K562 (cell line): ENCODE measurements around the gene AJM1. TPM values are rescaled to one million over a fixed set of nuclear protein-coding genes. Genes with fewer than 3 reads are reported as not detected.

Source experiments
- POLR2A ChIP-seq: fragments of 450-650 bp; conservative IDR thresholded peaks from 2 replicates; pipeline ENCODE4 v1.6.1; 2016
- THRA ChIP-seq: fragments of 450-650 bp; IDR thresholded peaks from 2 replicates; pipeline ENCODE4 v1.6.1; 2017; ENCODE audit warnings: mild to moderate bottlenecking, moderate library complexity
- ZBTB1 ChIP-seq: sonication (generic); formaldehyde crosslinking; IDR thresholded peaks from 2 replicates; pipeline ENCODE4 v1.8.1; 2023; ENCODE audit warnings: missing genetic modification reagents, low read depth, mild to moderate bottlenecking, borderline replicate concordance
- ZNF23 ChIP-seq: fragments of 250-450 bp; sonication (Bioruptor Pico); IDR thresholded peaks from 2 replicates; pipeline ENCODE4 v1.4.0; 2020; ENCODE audit warnings: mild to moderate bottlenecking
- polyA plus RNA-seq, 8 experiments: library from polyadenylated mRNA; depleted of rRNA in 4 of 8; stranded (reverse) in 5 of 8; unstranded in 3 of 8; fragments of >200 nt; fragmentation: Nextera tagmentation in 2 of 8; fragmentation: Illumina TruSeq in 1 of 8; extraction: Ambion mirVana in 2 of 8; extraction: Trizol in 1 of 8; gene quantifications; 2 replicates each; pipeline versions ENCODE4 v1.2.1 to v1.2.3, GENCODE V29; 2011 to 2014; ENCODE audit warnings: inconsistent platforms in 1 of 8, missing spikeins in 1 of 8
- total RNA-seq, 7 experiments: library from RNA; depleted of rRNA in 6 of 7; stranded (reverse); fragments of >200 nt in 6 of 7; fragmentation: Illumina TruSeq in 2 of 7; extraction: Trizol in 2 of 7; gene quantifications; 2 replicates each; pipeline versions ENCODE4 v1.2.1 to v1.2.3, GENCODE V29; 2011 to 2021; ENCODE audit warnings: low replicate concordance in 1 of 7
- TF ChIP-seq, protein P1 (sequence below), 2 experiments: fragments of 150-350 bp in 1 of 2; IDR thresholded peaks; 2 replicates each; pipeline ENCODE4 v1.6.1; 2012 to 2016; ENCODE audit warnings: low read depth in 2 of 2, low read length in 2 of 2, mild to moderate bottlenecking in 1 of 2, moderate library complexity in 1 of 2

The AJM1 gene
- total and polyA plus RNA-seq, 9 of the 15 experiments (the other 6 are each of a cell fraction or from before 2014, with no cell fraction given) = 0.01 to 3.7 (median 0.65) TPM; not detected in 1

GRCh38 chr9:136829412-136829811 is 12.9 kb upstream of the AJM1 start (continued):
- TF ChIP-seq, protein P1, sequence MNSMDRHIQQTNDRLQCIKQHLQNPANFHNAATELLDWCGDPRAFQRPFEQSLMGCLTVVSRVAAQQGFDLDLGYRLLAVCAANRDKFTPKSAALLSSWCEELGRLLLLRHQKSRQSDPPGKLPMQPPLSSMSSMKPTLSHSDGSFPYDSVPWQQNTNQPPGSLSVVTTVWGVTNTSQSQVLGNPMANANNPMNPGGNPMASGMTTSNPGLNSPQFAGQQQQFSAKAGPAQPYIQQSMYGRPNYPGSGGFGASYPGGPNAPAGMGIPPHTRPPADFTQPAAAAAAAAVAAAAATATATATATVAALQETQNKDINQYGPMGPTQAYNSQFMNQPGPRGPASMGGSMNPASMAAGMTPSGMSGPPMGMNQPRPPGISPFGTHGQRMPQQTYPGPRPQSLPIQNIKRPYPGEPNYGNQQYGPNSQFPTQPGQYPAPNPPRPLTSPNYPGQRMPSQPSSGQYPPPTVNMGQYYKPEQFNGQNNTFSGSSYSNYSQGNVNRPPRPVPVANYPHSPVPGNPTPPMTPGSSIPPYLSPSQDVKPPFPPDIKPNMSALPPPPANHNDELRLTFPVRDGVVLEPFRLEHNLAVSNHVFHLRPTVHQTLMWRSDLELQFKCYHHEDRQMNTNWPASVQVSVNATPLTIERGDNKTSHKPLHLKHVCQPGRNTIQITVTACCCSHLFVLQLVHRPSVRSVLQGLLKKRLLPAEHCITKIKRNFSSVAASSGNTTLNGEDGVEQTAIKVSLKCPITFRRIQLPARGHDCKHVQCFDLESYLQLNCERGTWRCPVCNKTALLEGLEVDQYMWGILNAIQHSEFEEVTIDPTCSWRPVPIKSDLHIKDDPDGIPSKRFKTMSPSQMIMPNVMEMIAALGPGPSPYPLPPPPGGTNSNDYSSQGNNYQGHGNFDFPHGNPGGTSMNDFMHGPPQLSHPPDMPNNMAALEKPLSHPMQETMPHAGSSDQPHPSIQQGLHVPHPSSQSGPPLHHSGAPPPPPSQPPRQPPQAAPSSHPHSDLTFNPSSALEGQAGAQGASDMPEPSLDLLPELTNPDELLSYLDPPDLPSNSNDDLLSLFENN (IDR thresholded peaks at IDR 0.05; ENCODE audit: low read depth in 2 of 2, low read length in 2 of 2) = no peak
- TF ChIP-seq ZBTB1 (CRISPR knock-in tag) (no peak), THRA (no peak), ZNF23 (CRISPR knock-in tag) (no peak), POLR2A (no peak)
